ENCODE data around the gene CDH26.

DNA sequence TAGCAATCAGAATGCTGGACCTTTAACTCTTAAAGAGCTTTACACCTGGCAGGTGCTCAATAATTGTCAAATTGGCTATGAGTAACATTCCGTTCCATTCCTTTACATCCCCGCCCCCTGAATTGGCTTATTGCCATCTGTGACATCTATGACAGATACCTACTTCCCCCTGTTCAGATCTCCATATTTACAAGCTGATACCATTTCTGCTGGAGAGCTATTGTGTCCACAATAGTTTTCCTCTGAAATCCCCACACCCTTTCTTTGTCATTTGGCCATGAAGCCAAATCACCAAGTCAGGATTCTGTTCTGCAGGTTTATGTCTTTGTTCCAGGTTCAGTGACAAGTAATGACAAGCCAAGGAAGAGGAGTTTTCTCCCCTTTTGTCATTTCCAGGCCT, 3.2 kb downstream of the CDH26 start:
- TF ChIP-seq GATA3 (IDR thresholded peaks at IDR 0.05; ENCODE audit: low read depth, low read length) (no peak), GATA2 (IDR thresholded peaks at IDR 0.05; ENCODE audit: low read depth, low read length) (no peak)

Data from SH-SY5Y (cell line).